GM19193 (cell line): ENCODE results near the gene SNX7.

Source experiments
- POLR2A ChIP-seq: IDR thresholded peaks from 4 replicates; pipeline ENCODE4 v1.6.1; 2011; ENCODE audit not compliant: insufficient read depth, insufficient read length; ENCODE audit errors: extremely low read depth

The SNX7 gene

GRCh38 chr1:98688110-98688739 is 26.7 kb downstream of the SNX7 start:
- no peak for TF ChIP-seq POLR2A

GRCh38 chr1:98690576-98690975 is 29.1 kb downstream of the SNX7 start:
- TF ChIP-seq POLR2A, result no peak

- TF ChIP-seq POLR2A, result no peak
Observed at GRCh38 chr1:98692482-98692881, 31.0 kb downstream of the SNX7 start.

- no peak for TF ChIP-seq POLR2A
Observed at GRCh38 chr1:98693385-98693784, 31.9 kb downstream of the SNX7 start.

GRCh38 chr1:98696077-98696476 is 34.6 kb downstream of the SNX7 start:
- TF ChIP-seq POLR2A, result no peak

GRCh38 chr1:98697781-98698180 is 36.3 kb downstream of the SNX7 start:
- TF ChIP-seq POLR2A, result no peak

GRCh38 chr1:98698625-98699024 is 37.1 kb downstream of the SNX7 start:
- no peak for TF ChIP-seq POLR2A

- TF ChIP-seq POLR2A, result no peak
Observed at GRCh38 chr1:98700228-98700627, 38.7 kb downstream of the SNX7 start.

GRCh38 chr1:98702976-98703375 is 41.5 kb downstream of the SNX7 start:
- no peak for TF ChIP-seq POLR2A

- no peak for TF ChIP-seq POLR2A
Observed at GRCh38 chr1:98704474-98704873, 43.0 kb downstream of the SNX7 start.

- no peak for TF ChIP-seq POLR2A
Observed at GRCh38 chr1:98704971-98705370, 43.5 kb downstream of the SNX7 start.

GRCh38 chr1:98705591-98705990 is 44.1 kb downstream of the SNX7 start:
- no peak for TF ChIP-seq POLR2A

- no peak for TF ChIP-seq POLR2A
Observed at GRCh38 chr1:98706173-98706843, 44.8 kb downstream of the SNX7 start.

GRCh38 chr1:98707556-98707955 is 46.0 kb downstream of the SNX7 start:
- no peak for TF ChIP-seq POLR2A

GRCh38 chr1:98709906-98710305 is 48.4 kb downstream of the SNX7 start:
- no peak for TF ChIP-seq POLR2A

GRCh38 chr1:98723574-98723973 is 62.1 kb downstream of the SNX7 start:
- TF ChIP-seq POLR2A, result no peak
